RWPE1 (cell line): ENCODE measurements around the gene PLSCR2.

ENCODE experiments used
- CTCF ChIA-PET: fragments of 350-600 bp; sonication (Branson Sonifier 250); formaldehyde crosslinking; extraction: SDS; loops from one replicate; lab custom pipeline; 2021; lab: Yijun Ruan, JAX
- POLR2A ChIA-PET: fragments of 400-600 bp; formaldehyde crosslinking; extraction: SDS; loops from one replicate; lab custom pipeline; 2020; ENCODE audit warnings: antibody characterized with exemption; ENCODE audit not compliant: low non-redundant PET; lab: Yijun Ruan, JAX
- DNase-seq: peaks from one replicate; pipeline ENCODE4 v3.0.0; 2012; ENCODE audit warnings: low spot score
- H3K27ac ChIP-seq: fragments of 450-650 bp; 2 replicates; pipeline ENCODE4 v1.5.1; 2017
- TF ChIP-seq, protein P1 (sequence below): fragments of 450-650 bp; conservative IDR thresholded peaks from 2 replicates; pipeline ENCODE4 v1.5.1; 2017; ENCODE audit warnings: low read depth, mild to moderate bottlenecking

The PLSCR2 gene

GRCh38 chr3:146403792-146404191, 65.6 kb downstream of the PLSCR2 start:
- TF ChIP-seq, protein P1, sequence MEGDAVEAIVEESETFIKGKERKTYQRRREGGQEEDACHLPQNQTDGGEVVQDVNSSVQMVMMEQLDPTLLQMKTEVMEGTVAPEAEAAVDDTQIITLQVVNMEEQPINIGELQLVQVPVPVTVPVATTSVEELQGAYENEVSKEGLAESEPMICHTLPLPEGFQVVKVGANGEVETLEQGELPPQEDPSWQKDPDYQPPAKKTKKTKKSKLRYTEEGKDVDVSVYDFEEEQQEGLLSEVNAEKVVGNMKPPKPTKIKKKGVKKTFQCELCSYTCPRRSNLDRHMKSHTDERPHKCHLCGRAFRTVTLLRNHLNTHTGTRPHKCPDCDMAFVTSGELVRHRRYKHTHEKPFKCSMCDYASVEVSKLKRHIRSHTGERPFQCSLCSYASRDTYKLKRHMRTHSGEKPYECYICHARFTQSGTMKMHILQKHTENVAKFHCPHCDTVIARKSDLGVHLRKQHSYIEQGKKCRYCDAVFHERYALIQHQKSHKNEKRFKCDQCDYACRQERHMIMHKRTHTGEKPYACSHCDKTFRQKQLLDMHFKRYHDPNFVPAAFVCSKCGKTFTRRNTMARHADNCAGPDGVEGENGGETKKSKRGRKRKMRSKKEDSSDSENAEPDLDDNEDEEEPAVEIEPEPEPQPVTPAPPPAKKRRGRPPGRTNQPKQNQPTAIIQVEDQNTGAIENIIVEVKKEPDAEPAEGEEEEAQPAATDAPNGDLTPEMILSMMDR, result no peak
- CTCF ChIA-PET, result no interaction called here

DNA sequence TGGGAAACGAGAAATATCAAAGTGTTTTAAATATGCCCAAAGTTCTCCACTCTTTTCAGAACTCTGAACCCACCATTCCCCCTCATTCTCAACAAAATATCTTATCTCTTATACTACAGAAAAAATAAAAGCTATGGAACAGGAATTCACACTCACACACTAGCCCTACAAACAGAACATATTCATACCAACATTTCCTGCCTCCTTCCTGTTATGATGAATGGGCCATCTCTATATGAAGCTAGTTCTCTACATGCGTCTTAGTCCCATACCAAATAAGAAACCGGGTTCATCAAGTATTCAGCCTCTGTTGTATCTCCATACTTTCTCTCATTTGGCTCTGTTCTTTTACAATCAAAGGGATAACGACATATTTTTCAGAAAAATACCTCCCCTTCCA, 72.6 kb downstream of the PLSCR2 start:
- no peak overlapping the region for H3K27ac ChIP-seq
- ChIA-PET CTCF (no interaction called here), POLR2A (no interaction called here)
- DNase-seq, result no peak
- TF ChIP-seq, protein P1, result no peak

More at GRCh38 chr3:146403792-146404191, 65.6 kb downstream of the PLSCR2 start:
- POLR2A ChIA-PET, result no interaction called here
- no peak overlapping the region for H3K27ac ChIP-seq
- DNase-seq, result peak; percentile 2

DNA sequence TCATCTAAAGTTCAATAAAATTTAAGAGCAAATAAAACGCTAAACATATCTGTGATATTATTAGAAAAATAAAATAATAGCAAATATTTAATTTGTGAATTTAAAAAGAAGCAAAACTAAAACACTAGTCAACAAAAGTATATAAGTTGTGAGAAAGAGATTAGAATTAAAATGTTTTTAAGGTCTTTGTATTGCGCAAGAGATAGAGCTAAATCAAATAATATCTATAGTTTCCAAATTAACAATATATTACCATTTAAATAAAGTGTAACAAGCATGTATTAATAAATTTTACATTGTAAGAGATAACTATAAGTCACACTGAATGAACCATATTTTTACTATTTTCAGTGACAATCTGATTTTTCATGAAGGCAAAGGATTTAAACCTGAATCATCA, 74.2 kb downstream of the PLSCR2 start:
- no peak for DNase-seq
- H3K27ac ChIP-seq, result no peak overlapping the region
- TF ChIP-seq, protein P1, result no peak
- CTCF ChIA-PET, result interaction anchor here (0.5 kb wide), 1 partner anchor 18 kb away, joined by 3 read pairs; no protein-coding TSS in a partner anchor
- POLR2A ChIA-PET, result no interaction called here

DNA sequence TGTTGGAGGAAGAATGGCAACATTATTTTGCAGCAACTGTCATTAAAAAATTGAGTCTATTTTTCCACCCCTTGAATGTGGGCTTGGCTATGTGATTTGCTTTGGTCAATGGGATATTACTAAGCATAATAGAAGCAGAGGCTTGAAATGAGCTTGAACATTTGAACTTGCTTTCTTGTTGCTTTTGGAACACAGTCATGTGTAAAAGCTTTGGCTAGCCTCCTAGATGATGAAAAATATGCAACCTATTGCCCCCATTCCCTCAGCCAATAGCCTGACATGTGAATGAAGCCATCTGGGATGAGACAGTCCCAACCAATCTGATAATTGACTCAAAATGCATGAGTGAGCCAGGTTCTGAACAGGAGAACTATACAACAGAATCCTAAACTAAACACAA, 78.4 kb downstream of the PLSCR2 start:
- TF ChIP-seq, protein P1, result no peak
- POLR2A ChIA-PET, result no interaction called here
- H3K27ac ChIP-seq, result no peak overlapping the region
- no peak for DNase-seq
- CTCF ChIA-PET, result no interaction called here

- ChIA-PET CTCF (interaction anchor here (0.6 kb wide), 1 partner anchor 18 kb away, joined by 3 read pairs; no protein-coding TSS in a partner anchor), POLR2A (no interaction called here)
- no peak overlapping the region for H3K27ac ChIP-seq
- no peak for DNase-seq
- TF ChIP-seq, protein P1, result no peak
These were observed 79.2 kb downstream of the PLSCR2 start for GRCh38 chr3:146390006-146390772.

- DNase-seq, result no peak
- POLR2A ChIA-PET, result no interaction called here
- CTCF ChIA-PET, result interaction anchor here (0.6 kb wide), 1 partner anchor 1331 kb away, joined by 3 read pairs; no protein-coding TSS in a partner anchor
- TF ChIP-seq, protein P1, result no peak
- no peak overlapping the region for H3K27ac ChIP-seq
These were observed 81.8 kb downstream of the PLSCR2 start for GRCh38 chr3:146387566-146387965.
